Natural killer cell (primary cell): ENCODE results near the gene SPRR2A. TPM values are rescaled to one million over a fixed set of nuclear protein-coding genes. Genes with fewer than 3 reads are reported as not detected.

Experiments
- ATAC-seq, 3 donors: fragments of 150-1000 bp in 2 of 3; fragments of 200-7000 bp in 1 of 3; cut with Tn5 transposase; 1 replicate in 1 of 3; 2 replicates in 2 of 3; pipeline ENCODE4 v1.10.0; 2021; ENCODE audit warnings: mild to moderate bottlenecking in 2 of 3, moderate library complexity in 2 of 3
- DNase-seq, 2 donors: peaks; one replicate each; pipeline versions ENCODE4 v3.0.0 to v3.0.0-alpha.2; 2013 to 2021; ENCODE audit warnings: mixed read lengths in 1 of 2
- H3K27ac ChIP-seq: one replicate; pipeline ENCODE4 v1.5.1; 2013; ENCODE audit warnings: mild to moderate bottlenecking, low read length
- H3K27me3 ChIP-seq: one replicate; pipeline ENCODE4 v1.6.1; 2013; ENCODE audit warnings: low read length; ENCODE audit not compliant: control insufficient read depth, insufficient read depth
- H3K36me3 ChIP-seq: one replicate; pipeline ENCODE4 v1.6.1; 2013; ENCODE audit warnings: low read length; ENCODE audit not compliant: control insufficient read depth, insufficient read depth
- H3K4me1 ChIP-seq: one replicate; pipeline ENCODE4 v1.6.1; 2013; ENCODE audit warnings: low read length; ENCODE audit not compliant: control insufficient read depth, insufficient read depth
- H3K4me3 ChIP-seq: one replicate; pipeline ENCODE4 v1.5.1; 2013; ENCODE audit warnings: low read length
- H3K9me3 ChIP-seq: one replicate; pipeline ENCODE4 v1.6.1; 2013; ENCODE audit warnings: low read length; ENCODE audit not compliant: control insufficient read depth, insufficient read depth
- H3K27ac Mint-ChIP-seq, 2 donors: one replicate each; pipeline ENCODE4 v1.8.0; 2022; ENCODE audit warnings: mild to moderate bottlenecking in 2 of 2, mixed read lengths in 2 of 2, moderate library complexity in 1 of 2
- H3K27me3 Mint-ChIP-seq, 2 donors: one replicate each; pipeline ENCODE4 v1.8.0; 2022; ENCODE audit warnings: low read depth in 2 of 2, mixed read lengths in 2 of 2
- H3K36me3 Mint-ChIP-seq: one replicate; pipeline ENCODE4 v1.8.0; 2022; ENCODE audit warnings: mixed read lengths
- H3K4me1 Mint-ChIP-seq, 2 donors: one replicate each; pipeline ENCODE4 v1.8.0; 2022; ENCODE audit warnings: mixed read lengths in 2 of 2
- H3K4me3 Mint-ChIP-seq: one replicate; pipeline ENCODE4 v1.8.0; 2022; ENCODE audit warnings: mild to moderate bottlenecking, moderate library complexity, mixed read lengths
- H3K9me3 Mint-ChIP-seq, 2 donors: one replicate each; pipeline ENCODE4 v1.8.0; 2022; ENCODE audit warnings: mixed read lengths in 2 of 2
- CTCF ChIP-seq: fragments of 200-600 bp; IDR thresholded peaks from one replicate; pipeline ENCODE4 v1.8.0; 2022; ENCODE audit warnings: antibody characterized with exemption
- WGBS: methylation state at CpG from one replicate; pipeline ENCODE4 v1.1.7; 2013; ENCODE audit warnings: missing lambda C conversion rate; ENCODE audit not compliant: insufficient coverage; 5-methylcytosine and 5-hydroxymethylcytosine counted together
- intact Hi-C: fragments of 100-400 bp; cut with micrococcal nuclease; formaldehyde crosslinking; loops from one replicate; pipeline ENCODE4 v1.14.2; 2022
- total RNA-seq, 4 donors: library from RNA; stranded (reverse); fragments of 120-200 nt in 1 of 4; gene quantifications; one replicate each; pipeline versions ENCODE4 v1.2.3 to v1.2.4, GENCODE V29; 2013 to 2022

The SPRR2A gene
- total RNA-seq, 3 donors from 2014 or later (not counting 1 experiment from before 2014, with no cell fraction given) = not detected

- no peaks in the 10 kb centered on the region for H3K4me1 ChIP-seq
- no peaks in the 10 kb centered on the region for H3K36me3 Mint-ChIP-seq
- DNase-seq (no peak), ATAC-seq (no peak)
- no peaks in the 10 kb centered on the region for H3K4me1 Mint-ChIP-seq
- H3K27ac Mint-ChIP-seq = no peak overlapping the region
- H3K4me3 Mint-ChIP-seq = no peak overlapping the region
- no peak for TF ChIP-seq CTCF
- H3K9me3 ChIP-seq = no peaks in the 10 kb centered on the region
- H3K27me3 ChIP-seq = peaks cover 2% of the 10 kb centered on the region
- no peak overlapping the region for H3K27ac ChIP-seq
- H3K9me3 Mint-ChIP-seq = no peaks in the 10 kb centered on the region
- intact Hi-C loops = no loop called here
- no peak overlapping the region for H3K4me3 ChIP-seq
- 68% methylated on average over 5 of the region's 5 CpGs for WGBS
- no peaks in the 10 kb centered on the region for H3K36me3 ChIP-seq
- peaks cover 6 to 8% of the 10 kb centered on the region in 2 donors for H3K27me3 Mint-ChIP-seq
These were observed 15.8 kb upstream of the SPRR2A start for GRCh38 chr1:153072806-153073726.

GRCh38 chr1:153071511-153071910 is 14.2 kb upstream of the SPRR2A start, which contains the start of gene SPRR2B:
SPRR2B (minus strand) TSS chr1:153071611; CDS start chr1:153070839, 772 bp downstream.
- no peak within 1 kb of the TSS for H3K4me3 Mint-ChIP-seq
- H3K4me3 ChIP-seq = no peak within 1 kb of the TSS
- H3K4me1 Mint-ChIP-seq = no peaks in the 10 kb centered on the region
- H3K9me3 ChIP-seq = no peaks in the 10 kb centered on the region
- H3K4me1 ChIP-seq = no peaks in the 10 kb centered on the region
- H3K27me3 Mint-ChIP-seq = peaks cover 6 to 8% of the 10 kb centered on the region in 2 donors
- H3K27ac Mint-ChIP-seq = no peak within 1 kb of the TSS
- TF ChIP-seq CTCF = no peak
- no peak for DNase-seq
- 98% methylated on average over 2 of the region's 2 CpGs for WGBS
- H3K36me3 ChIP-seq = no peaks in the 10 kb centered on the region
- no peak for ATAC-seq
- no peaks in the 10 kb centered on the region for H3K9me3 Mint-ChIP-seq
- intact Hi-C loops = loop anchor here (1.0 kb wide), 1 partner anchor 22 kb away; no protein-coding TSS in a partner anchor
- no peaks in the 10 kb centered on the region for H3K36me3 Mint-ChIP-seq
- H3K27ac ChIP-seq = no peak within 1 kb of the TSS
- H3K27me3 ChIP-seq = peaks cover 2% of the 10 kb centered on the region

- Histone ChIP-seq H3K36me3 (no peaks in the 10 kb centered on the region), H3K4me3 (no peak overlapping the region), H3K9me3 (no peaks in the 10 kb centered on the region), H3K4me1 (no peaks in the 10 kb centered on the region), H3K27ac (no peak overlapping the region), H3K27me3 (peaks cover 2% of the 10 kb centered on the region)
- 64% methylated on average over 1 of the region's 2 CpGs for WGBS
- H3K4me3 Mint-ChIP-seq = no peak overlapping the region
- no peak for TF ChIP-seq CTCF
- no peak for ATAC-seq
- no peak overlapping the region for H3K27ac Mint-ChIP-seq
- H3K27me3 Mint-ChIP-seq = peaks cover 6 to 8% of the 10 kb centered on the region in 2 donors
- DNase-seq = no peak
- H3K36me3 Mint-ChIP-seq = no peaks in the 10 kb centered on the region
- H3K4me1 Mint-ChIP-seq = no peaks in the 10 kb centered on the region
- no peaks in the 10 kb centered on the region for H3K9me3 Mint-ChIP-seq
- intact Hi-C loops = no loop called here
These were observed 12.9 kb upstream of the SPRR2A start for GRCh38 chr1:153070243-153070642.
